SIG-M5 (cell line): ENCODE results near the gene CCDC88C.
A peak's percentile ranks its signal among the peaks of the same experiment; 100 is the strongest.
"Not testable (repeated sequence)": the region's sequence is repeated elsewhere in the genome, so short reads cannot be mapped to it uniquely, and the experiment has no call there.

Source experiments
- DNase-seq: peaks from one replicate; lab custom pipeline; 2025; lab: John Stamatoyannopoulos, UW

The CCDC88C gene

GRCh38 chr14:91417120-91417982 lies at the start of gene CCDC88C:
Gene CCDC88C, minus strand, starts transcription at chr14:91417820. Its CDS starts 130 bp downstream, at chr14:91417690.
- no peak for DNase-seq

GRCh38 chr14:91466192-91466591 lies 48.6 kb upstream of the CCDC88C start:
- DNase-seq: no peak

DNA sequence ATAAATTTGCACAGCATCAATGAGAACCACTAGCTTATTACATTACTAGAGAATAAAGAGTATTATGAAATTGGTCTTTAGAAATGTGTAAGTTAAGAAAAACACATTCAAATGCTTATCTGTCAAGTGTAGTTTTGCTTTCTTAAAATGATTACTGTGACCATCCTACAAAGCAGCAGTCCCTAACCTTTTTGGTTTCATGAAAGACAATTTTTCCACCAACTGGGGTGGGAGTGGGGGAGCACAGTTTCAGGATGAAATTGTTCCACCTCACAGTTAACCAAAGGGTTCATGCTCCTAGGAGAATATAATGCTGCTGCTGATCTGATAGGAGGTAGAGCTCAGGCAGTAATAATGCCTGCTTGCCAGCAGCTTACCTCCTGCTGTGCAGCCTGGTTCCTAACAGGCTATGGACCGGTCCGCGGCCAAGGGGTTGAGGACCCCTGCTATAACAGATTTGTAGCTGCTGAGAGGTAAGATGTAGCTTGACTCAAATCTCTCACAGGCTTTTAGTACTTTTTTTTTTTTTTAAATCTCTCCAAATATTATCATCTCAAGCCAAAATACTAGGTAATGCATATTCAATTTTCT lies 47.1 kb upstream of the CCDC88C start:
- no peak for DNase-seq

DNA sequence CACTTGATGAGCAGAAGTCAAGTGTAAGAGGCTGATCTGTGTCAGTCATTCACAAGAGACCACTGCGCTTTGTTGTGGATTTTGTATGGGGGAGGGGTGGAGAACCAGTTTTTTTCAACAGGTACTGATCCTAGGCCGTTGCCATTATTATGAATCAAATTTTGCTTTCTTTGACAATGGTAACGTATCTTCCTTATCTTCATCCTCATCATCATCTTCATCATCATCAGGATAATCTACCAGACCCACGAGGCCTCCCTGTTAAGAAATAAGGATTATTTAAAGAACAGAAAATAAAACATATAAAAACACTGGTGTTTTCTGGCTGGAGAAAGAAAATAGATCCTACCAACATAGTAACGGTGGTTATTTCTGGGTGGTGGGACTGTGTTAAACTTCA lies 41.0 kb upstream of the CCDC88C start:
- DNase-seq: no peak

- no peak for DNase-seq
These were observed 38.7 kb upstream of the CCDC88C start for GRCh38 chr14:91456283-91456682.

GRCh38 chr14:91454580-91454979 lies 37.0 kb upstream of the CCDC88C start:
- DNase-seq: no peak

DNA sequence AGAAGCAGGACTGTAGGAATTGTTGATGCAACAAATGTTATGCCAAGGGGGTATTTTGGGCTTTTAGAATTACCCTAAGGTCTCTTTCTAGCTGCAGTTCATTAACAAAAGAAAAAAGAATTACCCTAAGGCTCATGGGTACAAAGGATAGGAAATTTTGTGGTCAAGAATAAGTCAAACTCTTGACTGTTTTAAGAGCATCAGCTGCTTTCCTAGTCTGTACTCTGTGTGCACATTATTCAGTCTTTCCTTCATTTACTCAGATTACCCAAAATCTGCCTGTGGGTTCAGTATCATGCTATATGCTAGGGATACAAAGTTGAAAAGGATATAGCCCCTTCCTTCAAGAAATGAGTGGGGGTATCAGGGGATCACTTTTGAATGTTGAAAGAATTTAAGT lies 36.5 kb upstream of the CCDC88C start:
- no peak for DNase-seq

GRCh38 chr14:91453744-91454143 lies 36.1 kb upstream of the CCDC88C start:
- no peak for DNase-seq

DNA sequence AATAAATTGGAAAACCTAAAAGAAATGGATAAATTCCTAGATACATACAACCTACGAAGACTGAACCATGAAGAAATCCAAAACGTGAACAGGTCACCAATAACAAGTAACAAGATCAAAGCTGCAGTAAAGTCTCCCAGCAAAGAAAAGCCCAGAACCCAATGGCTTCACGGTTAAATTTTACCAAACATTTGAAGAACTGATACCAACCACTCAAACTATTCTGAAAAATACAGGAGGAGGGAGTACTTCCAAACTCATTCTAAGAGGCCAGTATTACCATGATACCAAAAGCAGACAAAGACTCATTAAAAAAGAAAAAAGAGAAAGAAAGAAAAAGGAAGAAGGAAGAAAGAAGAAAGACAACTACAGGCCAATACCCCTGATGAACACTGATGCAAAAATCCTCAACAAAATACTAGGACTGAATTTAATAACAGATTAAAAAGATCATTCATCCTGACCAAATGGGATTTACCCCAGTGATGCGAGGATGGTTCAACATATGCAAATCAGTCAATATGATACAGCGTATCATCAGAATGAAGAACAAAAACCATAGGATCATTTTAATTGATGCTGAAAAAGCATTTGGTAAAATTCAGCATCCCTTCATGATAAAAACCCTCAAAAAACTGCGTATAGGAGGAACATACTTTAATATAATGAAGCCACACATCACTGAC lies 26.9 kb upstream of the CCDC88C start:
- no peak for DNase-seq

- DNase-seq: no peak
These were observed 21.7 kb upstream of the CCDC88C start for GRCh38 chr14:91439345-91439744.

GRCh38 chr14:91438845-91439244 lies 21.2 kb upstream of the CCDC88C start:
- no peak for DNase-seq

- DNase-seq: not testable (repeated sequence)
These were observed 18.6 kb upstream of the CCDC88C start for GRCh38 chr14:91436266-91436665.

DNA sequence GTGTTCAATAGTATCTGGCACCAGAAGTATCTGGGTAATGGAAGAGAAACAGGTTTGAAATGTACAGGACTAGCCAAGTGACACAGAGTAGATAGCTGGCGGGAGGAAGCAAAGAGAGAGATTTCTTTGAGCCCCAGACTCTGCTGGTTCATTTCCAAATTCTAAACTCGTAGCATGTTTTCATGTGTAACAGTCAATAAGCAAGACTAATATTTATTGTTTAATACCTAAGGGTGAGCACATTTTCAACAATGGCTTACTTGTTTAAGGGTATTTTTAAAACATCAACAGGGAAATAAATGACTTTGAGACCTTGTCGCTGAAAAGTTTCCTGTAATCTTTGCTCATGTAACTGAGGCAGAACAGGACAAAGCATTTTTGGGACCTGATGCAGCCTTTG lies 11.8 kb upstream of the CCDC88C start:
- DNase-seq: no peak

DNA sequence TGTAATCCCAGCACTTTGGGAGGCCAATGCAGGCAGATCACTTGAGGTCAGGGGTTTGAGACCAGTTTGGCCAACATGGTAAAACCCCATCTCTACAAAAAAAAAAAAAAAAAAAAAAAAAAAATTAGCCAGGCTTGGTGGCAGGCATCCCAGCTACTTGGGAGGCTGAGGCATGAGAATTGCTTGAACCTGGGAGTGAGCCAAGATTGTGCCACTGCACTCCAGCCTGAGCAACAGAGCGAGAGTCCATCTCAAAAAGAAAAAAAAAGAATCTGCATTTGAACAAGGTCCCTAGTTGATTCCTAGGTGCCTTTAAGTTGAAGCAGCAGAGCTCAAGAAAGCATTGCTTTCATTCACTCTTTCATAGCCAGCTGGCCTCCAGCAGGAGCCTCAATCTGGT lies 11.3 kb upstream of the CCDC88C start:
- DNase-seq: not testable (repeated sequence)

DNA sequence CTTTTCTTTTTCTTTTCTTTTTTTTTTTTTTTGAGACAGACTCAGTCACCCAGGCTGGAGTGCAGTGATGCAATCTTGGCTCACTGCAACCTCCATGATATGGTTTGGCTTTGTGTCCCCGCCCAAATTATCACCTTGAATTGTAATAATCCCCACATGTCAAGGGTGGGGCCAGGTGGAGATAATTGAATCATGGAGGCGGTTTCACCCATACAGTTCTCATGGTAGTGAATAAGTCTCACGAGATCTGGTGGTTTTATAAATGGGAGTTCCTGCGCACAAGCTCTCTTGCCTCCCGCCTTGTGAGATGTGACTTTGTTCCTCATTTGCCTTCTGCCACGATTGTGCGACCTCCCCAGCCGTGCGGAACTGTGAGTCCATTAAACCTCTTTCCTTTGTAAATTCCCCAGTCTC lies 7.9 kb upstream of the CCDC88C start:
- DNase-seq: peak; percentile 13

DNA sequence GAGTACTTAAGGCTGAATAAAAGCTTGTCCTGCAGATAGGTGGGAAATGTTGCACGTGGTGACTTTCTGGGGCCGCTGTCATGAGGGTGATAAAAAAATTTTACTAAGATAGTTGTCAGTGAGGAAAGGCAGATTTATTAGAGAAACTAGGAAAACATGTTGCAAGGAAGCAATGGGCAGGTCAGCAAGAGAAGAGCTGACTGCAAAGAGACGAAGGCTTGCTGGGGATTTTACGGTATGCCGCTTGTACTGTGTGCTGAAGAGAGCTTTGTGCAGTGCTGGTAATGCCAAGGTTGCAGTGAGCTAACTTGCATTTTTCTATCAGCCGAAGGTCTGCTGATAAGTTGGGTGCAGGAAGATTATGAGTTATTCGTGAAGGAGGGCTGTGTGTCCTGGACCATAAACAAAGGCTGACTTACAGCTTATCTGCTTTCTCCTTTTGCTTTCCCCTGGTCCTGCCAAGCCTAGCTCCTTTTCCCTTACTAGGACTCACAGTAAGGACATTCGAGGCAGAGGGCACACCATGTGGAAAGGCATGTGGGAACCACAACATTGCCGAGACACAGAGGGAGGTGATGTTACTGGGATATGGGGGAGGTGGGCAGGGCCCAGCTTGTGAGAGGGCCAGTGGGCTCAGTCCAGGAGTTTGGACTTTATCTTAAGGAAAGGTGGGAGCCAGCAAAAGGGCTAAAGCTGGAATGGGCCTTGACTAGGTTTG lies 7.4 kb upstream of the CCDC88C start:
- DNase-seq: no peak

DNA sequence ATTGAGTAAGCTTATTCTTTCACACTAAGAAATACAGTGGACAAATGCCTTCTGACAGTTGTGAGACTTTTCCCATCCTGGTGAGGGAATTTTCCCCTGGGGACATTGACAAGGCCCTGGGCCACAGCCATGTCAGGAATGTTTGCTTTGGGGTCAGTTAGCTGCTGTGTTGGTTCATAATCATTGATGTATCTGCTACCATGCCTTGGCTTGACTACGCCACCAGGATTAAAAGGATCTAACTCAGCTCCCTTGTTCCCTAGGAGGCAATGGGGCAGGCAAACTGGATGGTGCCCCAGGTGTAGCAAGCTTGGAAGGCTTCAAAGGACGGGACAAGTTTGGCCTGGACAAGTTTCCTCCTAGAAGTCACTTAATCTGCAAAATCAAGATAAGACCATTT lies 3.1 kb upstream of the CCDC88C start:
- no peak for DNase-seq

- no peak for DNase-seq
These were observed 1.8 kb upstream of the CCDC88C start for GRCh38 chr14:91419451-91419850.

DNA sequence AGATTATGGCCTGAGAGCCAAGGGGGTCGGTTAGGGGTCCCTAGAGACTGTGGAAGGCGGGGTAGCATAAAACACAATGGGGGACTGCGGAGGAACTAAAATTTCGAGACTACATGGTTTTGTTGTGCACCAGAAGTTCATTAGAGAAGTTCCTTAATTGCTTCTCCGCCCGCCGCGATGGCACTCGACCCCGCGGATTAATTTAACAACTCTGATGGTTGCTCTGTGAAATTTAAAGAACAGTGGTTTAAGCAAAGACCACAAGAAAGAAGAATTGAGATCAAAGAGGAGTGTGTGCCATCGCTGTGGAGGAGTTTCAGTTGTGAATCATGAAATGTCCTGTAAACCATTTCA lies 1.4 kb upstream of the CCDC88C start:
- DNase-seq: peak; percentile 69

DNA sequence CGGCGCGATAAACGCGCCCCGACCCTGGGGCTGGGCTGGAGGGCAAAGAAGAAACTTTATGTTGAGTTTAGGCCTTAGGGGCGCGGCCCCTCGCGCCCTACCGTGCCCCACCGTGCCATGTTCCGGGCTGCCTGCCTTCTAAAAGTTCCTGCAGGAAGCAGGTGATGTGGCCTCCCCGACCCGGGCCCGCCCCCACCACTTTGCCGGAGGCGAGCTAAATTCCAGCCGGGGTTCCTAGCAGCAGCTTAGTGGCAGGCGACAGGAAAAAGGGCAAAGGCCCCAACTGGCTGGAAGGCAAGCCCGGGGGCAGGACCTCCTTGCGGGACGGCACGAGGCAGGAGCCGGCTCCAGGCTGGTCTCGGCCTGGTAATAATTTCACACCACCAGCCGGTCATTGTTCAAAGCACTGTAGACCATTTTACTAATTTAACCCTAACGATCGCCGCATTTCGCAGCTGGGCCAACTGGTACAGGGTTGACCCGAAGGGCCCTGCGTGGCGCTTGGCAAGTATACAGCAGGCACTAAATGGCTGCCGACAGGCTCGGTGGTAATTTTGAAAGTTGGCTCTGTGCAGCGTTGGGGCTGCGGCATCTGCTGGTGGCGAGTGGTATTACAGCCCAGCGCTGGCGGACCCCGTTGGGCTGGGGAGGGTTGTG lies 895 bp upstream of the CCDC88C start:
- no peak for DNase-seq

DNA sequence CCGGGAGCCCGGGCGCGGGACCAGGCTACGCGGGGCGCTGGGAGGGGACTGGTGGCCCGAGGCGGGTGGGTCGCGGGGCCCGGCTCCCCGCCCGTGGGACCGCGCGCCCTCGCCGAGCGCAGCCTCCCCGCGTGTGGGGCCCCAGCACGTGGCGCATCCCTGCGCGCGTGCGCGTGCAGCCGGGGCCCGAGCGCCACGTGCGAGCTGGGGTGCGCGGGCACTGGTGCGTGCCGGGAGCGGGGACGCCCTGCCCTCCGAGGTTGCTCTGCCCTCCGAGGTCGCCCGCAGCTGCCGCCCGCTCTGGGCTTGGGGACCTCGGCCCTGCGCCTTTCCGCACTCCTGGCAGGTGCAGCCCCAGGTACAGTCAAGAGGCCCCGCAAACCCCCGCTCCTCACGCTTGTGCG lies 365 bp upstream of the CCDC88C start:
- DNase-seq: no peak

- DNase-seq: no peak
These were observed 888 bp downstream of the CCDC88C start for GRCh38 chr14:91416744-91417119.
